PC-9 (cell line): ENCODE data around the gene NINJ1.

ENCODE experiments used
- EZH2 ChIP-seq: fragments of 200-600 bp; sonication (generic); IDR thresholded peaks from 2 replicates; pipeline ENCODE4 v1.8.0; 2017; ENCODE audit warnings: antibody characterized with exemption, low read depth
- TF ChIP-seq, protein P1 (sequence below): fragments of 200-600 bp; sonication (generic); conservative IDR thresholded peaks from 2 replicates; pipeline ENCODE4 v1.6.1; 2017; ENCODE audit warnings: mixed run types, antibody characterized with exemption, mild to moderate bottlenecking, moderate library complexity

DNA sequence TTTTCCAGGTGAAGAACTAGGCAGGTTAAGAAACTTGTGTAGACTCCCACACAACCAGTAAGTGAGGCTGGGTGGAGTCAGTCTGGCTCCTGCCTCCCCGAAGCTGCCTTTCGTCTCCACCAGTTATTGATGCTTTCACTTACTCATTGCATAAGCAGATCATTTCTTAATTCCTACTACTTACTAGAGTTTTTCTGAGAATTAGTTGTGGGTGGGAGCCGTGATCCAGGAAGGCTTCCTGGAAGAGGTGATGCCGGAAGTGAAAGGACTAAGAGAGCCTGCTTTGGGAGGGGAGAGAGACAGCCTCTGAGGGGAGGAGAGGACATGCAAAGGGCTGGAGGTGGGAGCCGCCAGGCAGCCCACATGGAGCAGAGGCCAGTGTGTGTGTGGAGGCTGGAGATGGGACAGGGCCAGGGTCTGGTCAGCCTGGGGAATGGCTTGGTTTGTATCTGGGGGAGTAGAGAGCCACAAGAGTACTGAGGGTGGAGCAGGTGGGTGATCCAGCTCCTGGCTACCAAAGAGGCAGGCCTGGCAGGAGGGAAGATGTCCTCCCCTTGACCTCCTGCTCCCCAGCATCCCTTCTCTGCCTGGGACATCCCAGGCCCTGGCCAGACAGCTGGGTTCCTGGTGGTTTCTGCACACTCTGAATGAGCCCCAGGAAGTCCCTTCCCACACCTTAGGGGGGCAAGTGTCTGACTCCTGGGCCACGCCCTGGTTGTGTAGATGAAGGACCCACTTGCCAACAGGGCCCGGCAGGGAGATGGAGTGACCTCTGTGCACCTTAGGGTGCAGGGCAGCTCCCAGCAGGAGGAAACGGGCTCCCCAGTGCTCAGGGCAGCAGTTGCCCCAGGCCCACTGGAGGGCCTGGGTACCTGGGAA lies 50.2 kb downstream of the NINJ1 start:
- TF ChIP-seq, protein P1, sequence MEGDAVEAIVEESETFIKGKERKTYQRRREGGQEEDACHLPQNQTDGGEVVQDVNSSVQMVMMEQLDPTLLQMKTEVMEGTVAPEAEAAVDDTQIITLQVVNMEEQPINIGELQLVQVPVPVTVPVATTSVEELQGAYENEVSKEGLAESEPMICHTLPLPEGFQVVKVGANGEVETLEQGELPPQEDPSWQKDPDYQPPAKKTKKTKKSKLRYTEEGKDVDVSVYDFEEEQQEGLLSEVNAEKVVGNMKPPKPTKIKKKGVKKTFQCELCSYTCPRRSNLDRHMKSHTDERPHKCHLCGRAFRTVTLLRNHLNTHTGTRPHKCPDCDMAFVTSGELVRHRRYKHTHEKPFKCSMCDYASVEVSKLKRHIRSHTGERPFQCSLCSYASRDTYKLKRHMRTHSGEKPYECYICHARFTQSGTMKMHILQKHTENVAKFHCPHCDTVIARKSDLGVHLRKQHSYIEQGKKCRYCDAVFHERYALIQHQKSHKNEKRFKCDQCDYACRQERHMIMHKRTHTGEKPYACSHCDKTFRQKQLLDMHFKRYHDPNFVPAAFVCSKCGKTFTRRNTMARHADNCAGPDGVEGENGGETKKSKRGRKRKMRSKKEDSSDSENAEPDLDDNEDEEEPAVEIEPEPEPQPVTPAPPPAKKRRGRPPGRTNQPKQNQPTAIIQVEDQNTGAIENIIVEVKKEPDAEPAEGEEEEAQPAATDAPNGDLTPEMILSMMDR: no peak
- TF ChIP-seq EZH2: no peak
